Colonic mucosa (tissue), 4 donors: ENCODE measurements around the gene SCUBE2. TPM values are rescaled to one million over a fixed set of nuclear protein-coding genes. Genes with fewer than 3 reads are reported as not detected.

Source experiments
- DNase-seq: peaks from one replicate; pipeline ENCODE4 v3.0.0-alpha.2; 2020
- H3K27ac ChIP-seq: fragments of 200-600 bp; one replicate; pipeline ENCODE4 v1.8.0; 2021
- H3K27me3 ChIP-seq: fragments of 200-600 bp; one replicate; pipeline ENCODE4 v1.8.0; 2021
- H3K36me3 ChIP-seq: fragments of 200-600 bp; one replicate; pipeline ENCODE4 v1.8.0; 2021
- H3K4me1 ChIP-seq: fragments of 200-600 bp; one replicate; pipeline ENCODE4 v1.8.0; 2021; ENCODE audit warnings: mild to moderate bottlenecking
- H3K4me3 ChIP-seq: fragments of 200-600 bp; one replicate; pipeline ENCODE4 v1.8.0; 2021
- H3K9ac ChIP-seq, 2 donors: one replicate each; pipeline ENCODE4 v1.7.0; 2013; ENCODE audit warnings: control low read depth in 2 of 2, low read depth in 2 of 2, low read length in 2 of 2
- H3K9me3 ChIP-seq: fragments of 200-600 bp; one replicate; pipeline ENCODE4 v1.8.0; 2021
- CTCF ChIP-seq: fragments of 200-600 bp; IDR thresholded peaks from one replicate; pipeline ENCODE4 v1.8.0; 2022; ENCODE audit warnings: antibody characterized with exemption, mild to moderate bottlenecking
- intact Hi-C: fragments of 100-400 bp; cut with DNase I; formaldehyde crosslinking; loops from one replicate; pipeline ENCODE4 v1.14.1; 2022
- total RNA-seq, 2 donors: library from RNA; stranded (reverse); fragmentation: NEBNext Ultra II Directional in 1 of 2; extraction: Animal tissue kit (Norgen Biotek cat#: 25700) in 1 of 2; gene quantifications; one replicate each; pipeline ENCODE4 v1.2.1, GENCODE V29; 2021
- donor health status: healthy.
- donor health status: DM: no; HTN: no; CAD: no.
- donor health status: DM: no; HTN: no; CAD: no.

SCUBE2 gene
- total RNA-seq, 2 donors from 2014 or later: 2.5 to 7.5 TPM

DNA sequence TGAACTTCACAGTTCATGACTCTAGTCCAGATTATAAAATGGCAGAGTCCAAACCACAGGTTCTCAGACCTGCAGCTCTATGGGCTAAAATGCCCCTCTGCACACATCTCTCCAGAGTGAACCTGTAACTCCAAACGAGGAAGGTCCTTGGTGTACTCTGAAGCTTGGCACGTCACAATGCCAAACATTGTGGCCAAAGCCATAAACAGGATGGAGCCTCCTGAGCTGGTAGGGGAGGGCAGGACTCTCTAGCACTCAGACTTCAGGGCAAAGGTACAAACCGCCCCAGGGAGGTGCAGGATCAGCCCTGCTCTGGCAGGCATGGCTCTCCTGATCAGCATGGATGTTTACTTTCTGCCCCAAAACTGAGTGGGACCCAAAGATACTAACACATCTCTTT, 2.3 kb downstream of the SCUBE2 start:
- no peaks in the 10 kb centered on the region for H3K27me3 ChIP-seq
- no peak overlapping the region for H3K27ac ChIP-seq
- no peak overlapping the region for H3K4me3 ChIP-seq
- peaks cover 8% of the 10 kb centered on the region for H3K4me1 ChIP-seq
- H3K9me3 ChIP-seq: no peaks in the 10 kb centered on the region
- H3K9ac ChIP-seq: no peak overlapping the region
- intact Hi-C loops: no loop called here
- H3K36me3 ChIP-seq: no peaks in the 10 kb centered on the region
- no peak for TF ChIP-seq CTCF
- peak; percentile 84 for DNase-seq

GRCh38 chr11:9082575-9082974, 8.8 kb downstream of the SCUBE2 start:
- Histone ChIP-seq H3K4me1 (no peaks in the 10 kb centered on the region), H3K36me3 (no peaks in the 10 kb centered on the region), H3K4me3 (no peak overlapping the region), H3K27me3 (no peaks in the 10 kb centered on the region), H3K9me3 (no peaks in the 10 kb centered on the region), H3K27ac (no peak overlapping the region), H3K9ac (no peak overlapping the region)
- DNase-seq: no peak
- intact Hi-C loops: no loop called here
- no peak for TF ChIP-seq CTCF

GRCh38 chr11:9081153-9081552, 10.2 kb downstream of the SCUBE2 start:
- Histone ChIP-seq H3K4me1 (no peaks in the 10 kb centered on the region), H3K27ac (no peak overlapping the region), H3K36me3 (no peaks in the 10 kb centered on the region), H3K9ac (no peak overlapping the region), H3K9me3 (no peaks in the 10 kb centered on the region), H3K27me3 (no peaks in the 10 kb centered on the region), H3K4me3 (no peak overlapping the region)
- intact Hi-C loops: no loop called here
- no peak for DNase-seq
- no peak for TF ChIP-seq CTCF

- H3K27me3 ChIP-seq: no peaks in the 10 kb centered on the region
- no peak overlapping the region for H3K9ac ChIP-seq
- intact Hi-C loops: no loop called here
- H3K4me3 ChIP-seq: no peak overlapping the region
- no peaks in the 10 kb centered on the region for H3K36me3 ChIP-seq
- H3K4me1 ChIP-seq: no peaks in the 10 kb centered on the region
- TF ChIP-seq CTCF: no peak
- H3K27ac ChIP-seq: no peak overlapping the region
- no peak for DNase-seq
- H3K9me3 ChIP-seq: no peaks in the 10 kb centered on the region
Measured at GRCh38 chr11:9078113-9079086, 13.0 kb downstream of the SCUBE2 start.

DNA sequence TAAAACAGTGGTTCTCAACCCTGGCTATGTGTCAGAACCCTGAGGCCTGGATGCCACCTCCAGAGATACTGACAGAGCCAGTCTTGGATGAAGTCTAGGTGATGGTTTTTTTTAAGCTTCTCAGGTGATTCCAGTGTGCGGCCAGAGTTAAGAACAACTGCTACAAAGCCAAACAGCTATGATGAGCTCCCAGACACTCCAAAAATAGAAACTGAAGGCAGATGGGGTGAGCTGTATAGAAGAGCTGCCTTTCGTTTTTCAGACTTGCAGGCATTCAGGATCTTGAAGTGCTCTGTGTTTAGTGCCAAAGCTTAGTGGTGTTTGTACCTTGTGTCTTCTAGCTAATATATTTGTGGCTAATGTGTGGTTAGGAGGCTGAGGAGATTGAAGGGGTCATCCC, 14.2 kb downstream of the SCUBE2 start:
- Histone ChIP-seq H3K27ac (no peak overlapping the region), H3K36me3 (no peaks in the 10 kb centered on the region), H3K27me3 (no peaks in the 10 kb centered on the region), H3K9ac (no peak overlapping the region), H3K4me1 (no peaks in the 10 kb centered on the region), H3K9me3 (no peaks in the 10 kb centered on the region), H3K4me3 (no peak overlapping the region)
- intact Hi-C loops: no loop called here
- DNase-seq: no peak
- no peak for TF ChIP-seq CTCF
